Measurements from ENCODE around the gene B3GALT2. TPM values are rescaled to one million over a fixed set of nuclear protein-coding genes. Genes with fewer than 3 reads are reported as not detected.
A peak's percentile ranks its signal among the peaks of the same experiment; 100 is the strongest.
"Not testable (repeated sequence)": the region's sequence is repeated elsewhere in the genome, so short reads cannot be mapped to it uniquely, and the experiment has no call there.

Gene B3GALT2
- total RNA-seq, 2 donors from 2014 or later = 3.5 to 5.2 TPM

GRCh38 chr1:193190096-193190744 is 3.8 kb upstream of the B3GALT2 start:
- peak overlapping the region in 1 of 2 donors; percentile 55 for H3K27ac ChIP-seq
- intact Hi-C loops (cut with DNase I) = no loop called here
- no peaks in the 10 kb centered on the region for H3K9me3 ChIP-seq
- H3K4me1 ChIP-seq (replicated peaks) = peaks cover 2% of the 10 kb centered on the region
- H3K27me3 ChIP-seq (replicated peaks; ENCODE audit: insufficient read depth) = no peaks in the 10 kb centered on the region
- no peaks in the 10 kb centered on the region for H3K36me3 ChIP-seq
- TF ChIP-seq POLR2AphosphoS5 (IDR thresholded peaks at IDR 0.05) = no peak
- peak in 2 of 4 experiments; percentile 30 to 45 for TF ChIP-seq CTCF (IDR thresholded peaks at IDR 0.05)
- DNase-seq (ENCODE audit: low spot score) = no peak
- H3K4me3 ChIP-seq = no peak overlapping the region

- Histone ChIP-seq H3K27ac (peak overlapping the region in 1 of 2 donors; percentile 55), H3K4me3 (no peak overlapping the region), H3K27me3 (replicated peaks; ENCODE audit: insufficient read depth) (no peaks in the 10 kb centered on the region), H3K36me3 (no peaks in the 10 kb centered on the region), H3K4me1 (replicated peaks) (peaks cover 2% of the 10 kb centered on the region), H3K9me3 (no peaks in the 10 kb centered on the region)
- intact Hi-C loops (cut with DNase I) = loop anchor here (5.0 to 10.0 kb wide), 4 partner anchors 155 to 1105 kb away; no protein-coding TSS in a partner anchor
- DNase-seq (ENCODE audit: low spot score) = no peak
- WGBS = 71% methylated on average over 3 of the region's 3 CpGs
- TF ChIP-seq CTCF (IDR thresholded peaks at IDR 0.05) (no peak), POLR2AphosphoS5 (IDR thresholded peaks at IDR 0.05) (no peak), POLR2A (IDR thresholded peaks at IDR 0.05) (no peak)
Measured at GRCh38 chr1:193189442-193190095, 3.2 kb upstream of the B3GALT2 start.

- not testable (repeated sequence) for H3K27me3 ChIP-seq (replicated peaks; ENCODE audit: insufficient read depth); H3K4me3 ChIP-seq; DNase-seq (ENCODE audit: low spot score); H3K4me1 ChIP-seq (replicated peaks); H3K36me3 ChIP-seq; H3K9me3 ChIP-seq
- WGBS = 70% methylated on average over 7 of the region's 7 CpGs
- peak overlapping the region; percentile 23 to 55 for H3K27ac ChIP-seq
- intact Hi-C loops (cut with DNase I) = loop anchor here (5.0 to 10.0 kb wide), 4 partner anchors 156 to 1106 kb away; no protein-coding TSS in a partner anchor
Measured at GRCh38 chr1:193188915-193189314, 2.5 kb upstream of the B3GALT2 start.

GRCh38 chr1:193187114-193187513 is 701 bp upstream of the B3GALT2 start:
- Histone ChIP-seq H3K9me3 (no peaks in the 10 kb centered on the region), H3K4me3 (peak overlapping the region in 1 of 2 donors; percentile 25), H3K36me3 (no peaks in the 10 kb centered on the region), H3K27ac (peak overlapping the region; percentile 23 to 55), H3K27me3 (replicated peaks; ENCODE audit: insufficient read depth) (no peaks in the 10 kb centered on the region), H3K4me1 (replicated peaks) (peaks cover 2% of the 10 kb centered on the region)
- DNase-seq (ENCODE audit: low spot score) = no peak
- intact Hi-C loops (cut with DNase I) = loop anchor here (5.0 to 10.0 kb wide), 4 partner anchors 158 to 1108 kb away; no protein-coding TSS in a partner anchor
- TF ChIP-seq CTCF (IDR thresholded peaks at IDR 0.05) (no peak), POLR2A (IDR thresholded peaks at IDR 0.05) (no peak), POLR2AphosphoS5 (IDR thresholded peaks at IDR 0.05) (no peak)
- 50% methylated on average over 1 of the region's 1 CpG for WGBS

- H3K4me1 ChIP-seq (replicated peaks) = peaks cover 2% of the 10 kb centered on the region
- H3K36me3 ChIP-seq = no peaks in the 10 kb centered on the region
- no peaks in the 10 kb centered on the region for H3K9me3 ChIP-seq
- no peaks in the 10 kb centered on the region for H3K27me3 ChIP-seq (replicated peaks; ENCODE audit: insufficient read depth)
- intact Hi-C loops (cut with DNase I) = loop anchor here (5.0 to 10.0 kb wide), 4 partner anchors 160 to 1110 kb away; no protein-coding TSS in a partner anchor
- TF ChIP-seq POLR2A (IDR thresholded peaks at IDR 0.05) (no peak), CTCF (IDR thresholded peaks at IDR 0.05) (no peak), POLR2AphosphoS5 (IDR thresholded peaks at IDR 0.05) (no peak)
- 30% methylated on average over 2 of the region's 2 CpGs for WGBS
- peak overlapping the region; percentile 23 to 62 for H3K27ac ChIP-seq
- DNase-seq (ENCODE audit: low spot score) = no peak
- peak overlapping the region; percentile 14 to 25 for H3K4me3 ChIP-seq
Measured at GRCh38 chr1:193185211-193185610, 1.2 kb downstream of the B3GALT2 start.
